WTC11 (cell line): ENCODE data around the gene PLIN4. TPM values are rescaled to one million over a fixed set of nuclear protein-coding genes. Genes with fewer than 3 reads are reported as not detected.

Source experiments
- ATAC-seq: fragments of 200-7000 bp; cut with Tn5 transposase; 2 replicates; pipeline ENCODE4 v1.10.0; 2021; ENCODE audit warnings: mild to moderate bottlenecking, moderate library complexity
- CTCF ChIA-PET: fragments of 300-600 bp; sonication (Branson Sonifier 250); formaldehyde crosslinking; loops from one replicate; lab custom pipeline; 2021; ENCODE audit warnings: antibody characterized with exemption; lab: Charles Lee
- POLR2A ChIA-PET: fragments of 350-600 bp; sonication (Branson Sonifier 250); formaldehyde crosslinking; loops from one replicate; lab custom pipeline; 2021; ENCODE audit warnings: antibody characterized with exemption; lab: Charles Lee
- DNase-seq: peaks from one replicate; pipeline ENCODE4 v3.0.0; 2021; ENCODE audit warnings: low spot score
- H3K27ac Mint-ChIP-seq: 2 replicates; pipeline ENCODE4 v1.8.0; 2021; ENCODE audit warnings: mixed read lengths
- H3K27me3 Mint-ChIP-seq: 2 replicates; pipeline ENCODE4 v1.8.0; 2021; ENCODE audit warnings: low read depth, mild to moderate bottlenecking, moderate library complexity, mixed read lengths
- H3K36me3 Mint-ChIP-seq: 2 replicates; pipeline ENCODE4 v1.8.0; 2021; ENCODE audit warnings: mixed read lengths
- H3K4me1 Mint-ChIP-seq: 2 replicates; pipeline ENCODE4 v1.8.0; 2022; ENCODE audit warnings: mixed read lengths
- H3K4me3 Mint-ChIP-seq: 2 replicates; pipeline ENCODE4 v1.8.0; 2021; ENCODE audit warnings: mild to moderate bottlenecking, moderate library complexity, mixed read lengths
- H3K9me3 Mint-ChIP-seq: 2 replicates; pipeline ENCODE4 v1.8.0; 2021; ENCODE audit warnings: mixed read lengths
- ATF1 ChIP-seq: sonication (generic); formaldehyde crosslinking; IDR thresholded peaks from 2 replicates; pipeline ENCODE4 v1.8.1; 2023; ENCODE audit warnings: mild to moderate bottlenecking, moderate library complexity, missing genetic modification reagents
- ATF2 ChIP-seq: sonication (generic); formaldehyde crosslinking; IDR thresholded peaks from 2 replicates; pipeline ENCODE4 v1.8.1; 2022; ENCODE audit warnings: low read depth, missing genetic modification reagents, borderline replicate concordance
- ATF6 ChIP-seq: sonication (generic); formaldehyde crosslinking; IDR thresholded peaks from 2 replicates; pipeline ENCODE4 v1.8.1; 2023; ENCODE audit warnings: mild to moderate bottlenecking, missing genetic modification reagents
- CDX4 ChIP-seq: fragments of 250-450 bp; sonication (Bioruptor Pico); IDR thresholded peaks from 2 replicates; pipeline ENCODE4 v1.9.0; 2021; ENCODE audit warnings: moderate library complexity, mild to moderate bottlenecking, inconsistent platforms, borderline replicate concordance
- ERG ChIP-seq: fragments of 250-450 bp; sonication (Bioruptor Pico); IDR thresholded peaks from 2 replicates; pipeline ENCODE4 v1.8.0; 2021; ENCODE audit warnings: mild to moderate bottlenecking
- ESRRA ChIP-seq: sonication (generic); formaldehyde crosslinking; IDR thresholded peaks from 2 replicates; pipeline ENCODE4 v1.8.1; 2022; ENCODE audit warnings: mild to moderate bottlenecking, missing genetic modification reagents, borderline replicate concordance
- FOXJ3 ChIP-seq: sonication (generic); formaldehyde crosslinking; IDR thresholded peaks from 2 replicates; pipeline ENCODE4 v1.9.0; 2021; ENCODE audit warnings: missing genetic modification reagents, mild to moderate bottlenecking, borderline replicate concordance
- FOXP1 ChIP-seq: sonication (generic); formaldehyde crosslinking; IDR thresholded peaks from 2 replicates; pipeline ENCODE4 v1.8.0; 2022; ENCODE audit warnings: missing genetic modification reagents, mild to moderate bottlenecking, moderate library complexity, borderline replicate concordance
- JUN ChIP-seq: sonication (generic); formaldehyde crosslinking; IDR thresholded peaks from 2 replicates; pipeline ENCODE4 v1.8.0; 2023; ENCODE audit warnings: mild to moderate bottlenecking, missing genetic modification reagents
- MLX ChIP-seq: sonication (generic); formaldehyde crosslinking; IDR thresholded peaks from 2 replicates; pipeline ENCODE4 v1.8.1; 2023; ENCODE audit warnings: mild to moderate bottlenecking, missing genetic modification reagents, moderate library complexity
- MYBL2 ChIP-seq: sonication (generic); formaldehyde crosslinking; IDR thresholded peaks from 2 replicates; pipeline ENCODE4 v1.8.1; 2023; ENCODE audit warnings: mild to moderate bottlenecking, moderate library complexity, missing genetic modification reagents
- NFE2L1 ChIP-seq: sonication (generic); formaldehyde crosslinking; IDR thresholded peaks from 2 replicates; pipeline ENCODE4 v1.8.1; 2023; ENCODE audit warnings: missing genetic modification reagents
- USF2 ChIP-seq: sonication (generic); formaldehyde crosslinking; IDR thresholded peaks from 2 replicates; pipeline ENCODE4 v1.8.1; 2023; ENCODE audit warnings: mild to moderate bottlenecking, missing genetic modification reagents, moderate library complexity
- ZNF138 ChIP-seq: sonication (generic); formaldehyde crosslinking; conservative IDR thresholded peaks from 2 replicates; pipeline ENCODE4 v1.8.1; 2022; ENCODE audit warnings: mild to moderate bottlenecking, moderate library complexity, missing genetic modification reagents
- ZNF232 ChIP-seq: sonication (generic); formaldehyde crosslinking; IDR thresholded peaks from 2 replicates; pipeline ENCODE4 v1.8.0; 2022; ENCODE audit warnings: mild to moderate bottlenecking, missing genetic modification reagents
- ZNF396 ChIP-seq: fragments of 250-450 bp; sonication (Bioruptor Pico); IDR thresholded peaks from 2 replicates; pipeline ENCODE4 v1.8.0; 2021; ENCODE audit warnings: mild to moderate bottlenecking, moderate library complexity, borderline replicate concordance
- ZSCAN18 ChIP-seq: fragments of 250-450 bp; sonication (Bioruptor Pico); IDR thresholded peaks from 2 replicates; pipeline ENCODE4 v2.1.2; 2022; ENCODE audit warnings: mild to moderate bottlenecking, moderate library complexity
- total RNA-seq: library from RNA; stranded (reverse); gene quantifications from 3 replicates; pipeline ENCODE4 v1.2.3, GENCODE V29; 2021

Gene PLIN4
- total RNA-seq, 1 experiment from 2014 or later: 0.35 TPM

GRCh38 chr19:4483385-4483784 is 34.9 kb downstream of the PLIN4 start:
- no peak for DNase-seq
- Mint-ChIP-seq H3K36me3 (peaks cover 27% of the 10 kb centered on the region), H3K27ac (peak overlapping the region; percentile 81), H3K4me1 (no peaks in the 10 kb centered on the region), H3K9me3 (no peaks in the 10 kb centered on the region), H3K27me3 (no peaks in the 10 kb centered on the region), H3K4me3 (no peak overlapping the region)
- TF ChIP-seq FOXP1 (CRISPR knock-in tag) (0 out of 2 replicates have a peak, but pooled peaks have one; percentile 21), ZNF138 (CRISPR knock-in tag) (no peak)
- ChIA-PET POLR2A (interaction anchor here (0.7 kb wide), 1 partner anchor 35 kb away, joined by 10 read pairs; the partner anchor contains the start of gene PLIN4), CTCF (interaction anchor here (0.7 to 3.0 kb wide), 4 partner anchors 12 to 57 kb away, joined by 3 to 12 read pairs (median 6); no protein-coding TSS in a partner anchor)
- no peak for ATAC-seq

- Mint-ChIP-seq H3K4me1 (no peaks in the 10 kb centered on the region), H3K4me3 (no peak overlapping the region), H3K27me3 (no peaks in the 10 kb centered on the region), H3K36me3 (peaks cover 28% of the 10 kb centered on the region), H3K27ac (no peak overlapping the region), H3K9me3 (no peaks in the 10 kb centered on the region)
- no peak for DNase-seq
- peak; percentile 52; the same call in 1 of the 2 replicates for ATAC-seq
- TF ChIP-seq USF2 (CRISPR knock-in tag) (no peak), MYBL2 (no peak), ATF6 (CRISPR knock-in tag) (no peak), ATF1 (no peak), FOXJ3 (CRISPR knock-in tag) (no peak), ESRRA (CRISPR knock-in tag) (no peak), ZSCAN18 (no peak), MLX (CRISPR knock-in tag) (no peak), ZNF232 (CRISPR knock-in tag) (no peak), ZNF396 (CRISPR knock-in tag) (no peak), ERG (no peak), ZNF138 (CRISPR knock-in tag) (no peak), CDX4 (CRISPR knock-in tag) (no peak), JUN (CRISPR knock-in tag) (no peak), NFE2L1 (CRISPR knock-in tag) (no peak), ATF2 (CRISPR knock-in tag) (no peak)
- CTCF ChIA-PET: interaction anchor here (1.3 to 3.0 kb wide), 3 partner anchors 11 to 42 kb away, joined by 4 to 12 read pairs (median 8); partner anchors contain the start of gene HDGFL2
- POLR2A ChIA-PET: no interaction called here
Measured at GRCh38 chr19:4482721-4483364, 35.4 kb downstream of the PLIN4 start.
